B cell (primary cell): ENCODE results near the gene ARHGEF33. TPM values are rescaled to one million over a fixed set of nuclear protein-coding genes. Genes with fewer than 3 reads are reported as not detected.

Experiments
- ATAC-seq: fragments of 200-7000 bp; cut with Tn5 transposase; one replicate; pipeline ENCODE4 v1.10.0; 2021; ENCODE audit warnings: low read depth, mild to moderate bottlenecking, moderate number of reproducible peaks, moderate library complexity
- CTCF ChIA-PET: fragments of 350-600 bp; sonication (Branson Sonifier 250); formaldehyde crosslinking; loops from one replicate; lab custom pipeline; 2021; ENCODE audit warnings: antibody characterized with exemption, inconsistent platforms; lab: Charles Lee
- POLR2A ChIA-PET: fragments of 350-600 bp; sonication (Branson Sonifier 250); formaldehyde crosslinking; loops from one replicate; lab custom pipeline; 2021; ENCODE audit warnings: antibody characterized with exemption; lab: Charles Lee
- DNase-seq: peaks from one replicate; pipeline ENCODE4 v3.0.0; 2013
- H2AFZ ChIP-seq: 2 replicates; pipeline ENCODE4 v1.6.1; 2012; ENCODE audit warnings: mild to moderate bottlenecking, low read depth, low read length; ENCODE audit not compliant: insufficient read depth, poor library complexity, severe bottlenecking
- H3K27ac ChIP-seq, 2 donors: 1 replicate in 1 of 2; 2 replicates in 1 of 2; pipeline ENCODE4 v1.5.1; 2012 to 2013; ENCODE audit warnings: low read length in 2 of 2, mild to moderate bottlenecking in 2 of 2, moderate library complexity in 1 of 2
- H3K27me3 ChIP-seq, 4 experiments: fragments of 200-600 bp in 1 of 4; sonication (generic) in 1 of 4; replicated peaks in 1 of 4; 1 replicate in 2 of 4; 2 replicates in 2 of 4; pipeline versions ENCODE4 v1.6.1 to v1.7.0; 2013 to 2016; ENCODE audit warnings: low read length in 3 of 4, mild to moderate bottlenecking in 2 of 4, mixed read lengths in 1 of 4, moderate library complexity in 1 of 4; ENCODE audit not compliant: insufficient read depth in 4 of 4, control insufficient read depth in 3 of 4; ENCODE audit errors: control extremely low read depth in 1 of 4
- H3K36me3 ChIP-seq, 2 experiments: replicated peaks in 1 of 2; 1 replicate in 1 of 2; 2 replicates in 1 of 2; pipeline versions ENCODE4 v1.6.1 to v1.7.1; 2013; ENCODE audit warnings: low read length in 1 of 2; ENCODE audit not compliant: insufficient read depth in 2 of 2, control insufficient read depth in 1 of 2; ENCODE audit errors: control extremely low read depth in 1 of 2, extremely low read depth in 1 of 2
- H3K4me1 ChIP-seq, 2 donors: fragments of 200-600 bp in 1 of 2; sonication (generic) in 1 of 2; 1 replicate in 1 of 2; 2 replicates in 1 of 2; pipeline versions ENCODE4 v1.5.1 to v1.6.1; 2013 to 2017; ENCODE audit warnings: low read length in 2 of 2; ENCODE audit not compliant: control insufficient read depth in 2 of 2, insufficient read depth in 2 of 2
- H3K4me2 ChIP-seq: replicated peaks from 2 replicates; pipeline ENCODE3; 2012; ENCODE audit warnings: mild to moderate bottlenecking, low read depth, low read length; ENCODE audit not compliant: poor library complexity, severe bottlenecking
- H3K4me3 ChIP-seq, 5 experiments: fragments of 200-600 bp in 1 of 5; sonication (generic) in 1 of 5; 1 replicate in 3 of 5; 2 replicates in 2 of 5; pipeline versions ENCODE4 v1.5.1 to v1.7.0; 2011 to 2016; ENCODE audit warnings: low read length in 4 of 5, mild to moderate bottlenecking in 4 of 5, low read depth in 2 of 5, control low read depth in 1 of 5, moderate library complexity in 1 of 5; ENCODE audit not compliant: insufficient read depth in 1 of 5; ENCODE audit errors: control extremely low read depth in 1 of 5, extremely low read depth in 1 of 5
- H3K79me2 ChIP-seq: fragments of 200-600 bp; sonication (generic); one replicate; pipeline ENCODE4 v1.6.0; 2016; ENCODE audit warnings: low read length; ENCODE audit not compliant: control insufficient read depth, insufficient read depth
- H3K9ac ChIP-seq: fragments of 200-600 bp; sonication (generic); 2 replicates; pipeline ENCODE4 v1.6.1; 2017; ENCODE audit warnings: mild to moderate bottlenecking, low read length, moderate library complexity
- H3K9me3 ChIP-seq, 3 donors: one replicate each; pipeline versions ENCODE4 v1.6.1 to v1.7.1; 2013; ENCODE audit warnings: low read length in 2 of 3; ENCODE audit not compliant: control insufficient read depth in 2 of 3, insufficient read depth in 1 of 3; ENCODE audit errors: control extremely low read depth in 1 of 3
- H4K20me1 ChIP-seq: 2 replicates; pipeline ENCODE4 v1.6.0; 2012; ENCODE audit warnings: mild to moderate bottlenecking, low read length; ENCODE audit not compliant: insufficient read depth, control insufficient read depth, poor library complexity, severe bottlenecking
- H3K27ac Mint-ChIP-seq: one replicate; pipeline ENCODE4 v1.8.0; 2021; ENCODE audit warnings: mixed read lengths
- H3K27me3 Mint-ChIP-seq: one replicate; pipeline ENCODE4 v1.8.0; 2021; ENCODE audit warnings: mixed read lengths
- H3K4me1 Mint-ChIP-seq: one replicate; pipeline ENCODE4 v1.8.0; 2021; ENCODE audit warnings: mixed read lengths
- H3K4me3 Mint-ChIP-seq: one replicate; pipeline ENCODE4 v1.8.0; 2021; ENCODE audit warnings: mixed read lengths
- H3K9me3 Mint-ChIP-seq: one replicate; pipeline ENCODE4 v1.8.0; 2022; ENCODE audit warnings: mixed read lengths; ENCODE audit not compliant: insufficient read depth
- CTCF ChIP-seq: fragments of 200-600 bp; IDR thresholded peaks from one replicate; pipeline ENCODE4 v1.8.0; 2022; ENCODE audit warnings: antibody characterized with exemption, mild to moderate bottlenecking
- EZH2 ChIP-seq: IDR thresholded peaks from 2 replicates; pipeline ENCODE4 v1.6.1; 2012; ENCODE audit warnings: borderline replicate concordance, low read depth, mild to moderate bottlenecking, moderate library complexity, low read length; ENCODE audit not compliant: insufficient read depth, poor library complexity, severe bottlenecking
- WGBS: methylation state at CpG from one replicate; pipeline ENCODE4 v1.1.5; 2013; ENCODE audit warnings: missing lambda C conversion rate; ENCODE audit not compliant: insufficient coverage; 5-methylcytosine and 5-hydroxymethylcytosine counted together
- intact Hi-C: fragments of 100-400 bp; cut with micrococcal nuclease; formaldehyde crosslinking; loops from one replicate; pipeline ENCODE4 v1.10.0; 2022
- polyA plus RNA-seq: library from polyadenylated mRNA; depleted of rRNA; stranded (reverse); fragments of >200 nt; gene quantifications from 2 replicates; pipeline ENCODE4 v1.2.3, GENCODE V29; 2012
- total RNA-seq, 2 donors: library from RNA; stranded (reverse); fragments of 120-200 nt in 1 of 2; gene quantifications; 1 replicate in 1 of 2; 2 replicates in 1 of 2; pipeline versions ENCODE4 v1.2.3 to v1.2.4, GENCODE V29; 2013 to 2022

The ARHGEF33 gene
- total and polyA plus RNA-seq, 2 donors (not counting 1 experiment from before 2014, with no cell fraction given): 0.04 to 0.20 TPM

GRCh38 chr2:38951766-38952165 is 62.1 kb downstream of the ARHGEF33 start:
- ChIA-PET CTCF (interaction anchor here (0.9 to 1.5 kb wide), 2 partner anchors 276 to 278 kb away, joined by 3 to 4 read pairs; no protein-coding TSS in a partner anchor), POLR2A (no interaction called here)
- ATAC-seq: no peak

GRCh38 chr2:38957972-38958371 is 68.3 kb downstream of the ARHGEF33 start:
- H3K79me2 ChIP-seq: no peaks in the 10 kb centered on the region

More at GRCh38 chr2:38951766-38952165, 62.1 kb downstream of the ARHGEF33 start:
- Mint-ChIP-seq H3K4me3 (no peak overlapping the region), H3K27me3 (peaks cover 4% of the 10 kb centered on the region), H3K4me1 (no peaks in the 10 kb centered on the region), H3K9me3 (no peaks in the 10 kb centered on the region), H3K27ac (no peak overlapping the region)
- Histone ChIP-seq H3K4me2 (no peak overlapping the region), H2AFZ (no peak overlapping the region), H4K20me1 (no peaks in the 10 kb centered on the region), H3K36me3 (no peaks in the 10 kb centered on the region), H3K27me3 (peaks cover 0 to 3% (median 1%) of the 10 kb centered on the region in 4 experiments), H3K9ac (no peak overlapping the region), H3K79me2 (no peaks in the 10 kb centered on the region), H3K27ac (no peak overlapping the region), H3K4me3 (no peak overlapping the region), H3K9me3 (no peaks in the 10 kb centered on the region), H3K4me1 (no peaks in the 10 kb centered on the region)
- intact Hi-C loops: no loop called here
- no peak for DNase-seq
- TF ChIP-seq CTCF (no peak), EZH2 (no peak)

More at GRCh38 chr2:38957972-38958371, 68.3 kb downstream of the ARHGEF33 start:
- WGBS: 100% methylated on average over 3 of the region's 5 CpGs
- peaks cover 0 to 6% (median 0%) of the 10 kb centered on the region in 3 donors for H3K9me3 ChIP-seq
- no peak overlapping the region for H3K4me2 ChIP-seq
- peaks cover 35% of the 10 kb centered on the region for H3K27me3 Mint-ChIP-seq
- no peak overlapping the region for H3K9ac ChIP-seq
- H3K36me3 ChIP-seq: no peaks in the 10 kb centered on the region
- H3K27me3 ChIP-seq: peaks cover 0 to 30% (median 9%) of the 10 kb centered on the region in 4 experiments
- no peak overlapping the region for H3K4me3 ChIP-seq
- ChIA-PET POLR2A (no interaction called here), CTCF (no interaction called here)
- no peak for TF ChIP-seq CTCF
- no peak for TF ChIP-seq EZH2
- no peak for ATAC-seq
- intact Hi-C loops: no loop called here
- H3K4me1 ChIP-seq: peaks cover 6 to 7% of the 10 kb centered on the region in 2 donors
- H3K9me3 Mint-ChIP-seq: no peaks in the 10 kb centered on the region
- no peak overlapping the region for H3K27ac Mint-ChIP-seq
- no peak overlapping the region for H2AFZ ChIP-seq
- H3K27ac ChIP-seq: no peak overlapping the region
- DNase-seq: no peak
- no peaks in the 10 kb centered on the region for H4K20me1 ChIP-seq
- H3K4me3 Mint-ChIP-seq: no peak overlapping the region
- H3K4me1 Mint-ChIP-seq: peaks cover 6% of the 10 kb centered on the region
